HG03469 (cell line): ENCODE measurements around the gene GFI1B.
"Not testable (repeated sequence)": the region's sequence is repeated elsewhere in the genome, so short reads cannot be mapped to it uniquely, and the experiment has no call there.

Experiments
- ATAC-seq: cut with Tn5 transposase; IDR thresholded peaks from one replicate; pipeline ENCODE4 v1.9.1; 2021; ENCODE audit warnings: mild to moderate bottlenecking, moderate library complexity, moderate number of reproducible peaks; ENCODE audit not compliant: unreplicated experiment

The GFI1B gene

GRCh38 chr9:132967908-132968307, 10.6 kb upstream of the GFI1B start:
- not testable (repeated sequence) for ATAC-seq

GRCh38 chr9:132969783-132970182, 8.7 kb upstream of the GFI1B start:
- ATAC-seq, result no peak

DNA sequence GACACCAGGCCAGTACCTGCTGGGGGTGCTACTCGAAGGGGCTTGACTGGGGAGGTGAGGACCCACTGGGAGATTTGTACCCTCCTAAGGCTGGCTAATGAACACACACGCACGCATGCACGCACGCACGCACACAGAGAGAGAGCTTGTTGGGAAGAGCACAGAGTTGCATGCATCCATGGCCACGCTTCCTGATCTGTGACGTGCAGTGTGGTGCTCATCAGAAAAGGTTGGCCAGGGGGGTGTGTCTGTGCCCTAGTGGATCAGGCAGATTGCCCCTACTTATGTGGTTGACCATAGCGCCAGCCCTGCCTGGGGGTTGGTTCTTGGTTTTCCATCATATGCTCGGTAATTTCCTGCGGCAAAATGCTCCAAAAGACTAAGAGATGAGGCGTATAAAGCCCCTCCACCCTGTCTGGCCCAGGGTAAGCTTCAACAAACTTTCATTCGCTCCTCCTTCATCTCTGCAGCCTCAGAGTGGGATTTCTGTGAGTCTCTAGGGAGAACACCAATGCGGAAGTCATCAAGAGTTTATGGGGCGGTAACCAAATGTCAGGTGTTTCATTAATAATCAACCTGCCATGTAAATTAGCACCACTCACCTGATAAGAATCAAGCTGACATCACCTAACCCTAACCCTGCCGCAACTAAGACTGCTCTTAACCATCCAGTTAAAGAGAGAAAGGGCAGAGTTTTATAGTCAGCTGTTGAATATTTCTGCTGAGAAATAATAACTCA, 8.0 kb upstream of the GFI1B start:
- no peak for ATAC-seq

GRCh38 chr9:132973166-132973565, 5.3 kb upstream of the GFI1B start:
- no peak for ATAC-seq

- no peak for ATAC-seq
These were observed 4.8 kb upstream of the GFI1B start for GRCh38 chr9:132973713-132974112.

DNA sequence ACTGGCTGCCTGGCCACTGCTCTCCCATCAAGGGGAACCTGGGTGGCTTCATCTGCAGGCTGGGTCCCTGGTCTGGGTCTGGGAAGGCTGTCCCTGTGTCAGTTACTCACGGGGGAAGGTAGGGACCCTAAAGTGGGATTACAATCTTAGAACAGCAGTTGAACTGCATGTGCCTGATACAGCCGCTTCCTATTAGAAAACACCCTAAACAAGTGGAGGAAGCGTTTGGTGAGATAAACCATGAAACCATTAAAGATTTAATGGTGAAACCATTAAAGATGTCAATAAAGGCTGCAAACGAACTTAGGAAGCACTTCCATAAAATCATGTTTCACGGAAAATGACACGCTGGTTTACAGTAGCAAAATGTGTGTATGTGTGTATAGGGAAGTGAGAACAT, 2.5 kb upstream of the GFI1B start:
- ATAC-seq, result no peak

GRCh38 chr9:132976571-132976970, 1.9 kb upstream of the GFI1B start:
- no peak for ATAC-seq

DNA sequence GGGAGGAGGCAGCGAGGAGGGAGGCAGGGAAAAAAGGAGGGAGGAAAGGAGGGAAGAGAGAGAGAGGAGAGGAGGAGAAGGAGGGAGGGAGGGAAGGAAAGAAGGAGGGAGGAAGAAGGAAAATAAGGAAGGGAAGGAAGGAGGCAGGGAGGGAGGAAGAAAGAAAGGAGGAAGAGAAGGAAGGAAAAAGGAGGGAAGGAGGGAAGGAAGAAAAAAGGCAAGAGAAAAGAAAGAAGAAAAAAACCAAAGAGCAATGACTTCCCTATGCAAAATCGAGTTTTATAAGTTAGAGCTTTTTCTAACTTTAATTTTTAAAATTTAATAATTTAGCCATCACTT, 413 bp upstream of the GFI1B start:
- ATAC-seq, result no peak

- ATAC-seq, result no peak
These were observed 1.7 kb downstream of the GFI1B start for GRCh38 chr9:132980157-132980556.

DNA sequence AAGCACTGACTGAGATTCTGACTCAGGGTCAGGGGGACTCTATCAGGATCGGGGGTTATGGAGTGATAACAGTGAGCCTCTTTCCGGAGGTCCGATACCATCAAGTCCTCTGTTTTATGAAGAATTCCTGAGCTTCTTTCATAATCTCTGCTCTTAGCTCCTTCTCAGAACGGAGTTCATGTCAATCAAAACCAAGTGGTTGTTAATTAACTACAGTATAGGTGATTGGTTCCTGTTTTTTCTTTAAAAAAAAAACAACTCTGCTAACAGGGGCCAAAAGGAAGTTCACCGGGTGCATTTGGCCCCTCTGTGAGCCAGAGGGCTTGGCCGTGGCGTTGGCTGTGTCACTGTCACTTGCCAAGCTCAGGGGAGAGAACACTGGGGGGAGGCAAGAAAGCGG, 4.0 kb downstream of the GFI1B start:
- no peak for ATAC-seq

DNA sequence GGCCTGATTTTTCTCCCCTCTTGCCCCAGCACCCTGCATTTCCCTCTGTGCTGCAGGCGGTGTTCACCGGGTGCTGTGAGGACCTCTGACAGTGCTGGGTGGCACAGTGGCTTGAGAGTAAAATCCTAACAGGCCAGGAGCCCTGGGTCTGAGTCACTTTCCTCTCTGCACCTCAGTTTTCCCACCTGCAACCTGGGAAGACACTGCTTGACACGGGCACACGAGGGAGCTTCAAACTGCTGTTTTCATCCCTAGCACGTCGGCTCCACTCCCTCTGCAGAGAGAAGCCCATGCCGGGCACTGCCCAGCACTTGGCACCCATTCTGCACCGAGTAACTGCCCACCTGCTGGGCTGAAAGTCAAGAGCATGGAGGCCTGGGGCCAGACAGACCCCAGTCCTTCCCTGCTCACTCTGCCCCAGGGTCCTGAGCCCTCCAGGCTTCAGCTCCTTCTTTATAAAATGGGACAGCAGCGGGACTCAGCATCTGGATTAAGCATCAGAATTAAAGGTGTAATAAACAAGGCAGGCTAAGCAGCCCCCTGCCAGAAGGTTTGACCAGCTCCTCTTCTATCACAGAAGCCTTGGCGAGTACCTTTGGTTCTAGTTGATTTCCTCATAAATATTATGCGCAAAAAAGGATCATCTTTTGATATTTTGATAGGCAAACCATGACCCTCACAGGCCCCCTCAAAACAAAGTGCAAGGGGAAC, 5.2 kb downstream of the GFI1B start:
- ATAC-seq, result no peak

DNA sequence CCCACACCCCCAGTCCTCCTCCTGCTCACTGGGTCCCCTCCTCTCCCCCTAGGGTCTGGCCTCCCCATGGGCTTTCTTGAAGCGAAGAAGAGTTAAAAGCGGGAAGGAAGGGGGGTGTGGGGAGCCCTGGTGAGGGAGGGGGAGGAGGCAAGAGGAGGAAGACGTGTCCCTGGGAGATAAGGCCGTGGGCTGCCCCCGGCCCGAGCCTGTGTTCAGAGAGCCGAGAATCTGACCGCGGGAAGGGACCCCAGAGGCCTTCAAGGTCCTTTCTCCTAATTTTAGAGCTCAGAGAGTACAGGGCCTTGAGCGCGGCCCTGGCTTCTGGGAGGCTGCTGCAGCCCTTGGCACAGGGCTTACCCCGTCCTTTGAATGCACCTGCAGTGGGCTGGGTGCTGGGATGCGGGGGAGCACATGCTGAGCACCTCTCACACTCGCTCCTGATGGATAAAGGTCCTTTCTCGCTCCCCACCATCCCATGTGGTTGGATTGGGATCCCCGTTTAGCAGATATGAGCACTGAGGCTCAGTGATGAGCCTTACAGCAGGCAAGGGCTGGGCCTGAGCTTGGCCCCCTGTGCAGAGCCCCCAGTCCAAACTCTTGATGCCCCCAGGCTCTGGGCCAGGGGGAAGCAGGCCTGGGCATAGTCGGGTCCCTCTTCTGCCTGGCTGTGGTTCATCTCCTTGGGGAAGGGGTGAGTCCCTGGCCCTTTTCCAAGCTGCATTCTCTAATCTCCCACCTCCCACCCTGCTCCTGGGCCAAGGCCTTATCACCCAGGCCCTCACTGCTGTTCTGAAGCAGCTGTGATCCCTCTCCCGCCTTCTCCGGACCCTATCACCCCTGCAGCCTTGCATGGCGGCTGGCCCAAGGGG, 5.9 kb downstream of the GFI1B start:
- ATAC-seq, result no peak

DNA sequence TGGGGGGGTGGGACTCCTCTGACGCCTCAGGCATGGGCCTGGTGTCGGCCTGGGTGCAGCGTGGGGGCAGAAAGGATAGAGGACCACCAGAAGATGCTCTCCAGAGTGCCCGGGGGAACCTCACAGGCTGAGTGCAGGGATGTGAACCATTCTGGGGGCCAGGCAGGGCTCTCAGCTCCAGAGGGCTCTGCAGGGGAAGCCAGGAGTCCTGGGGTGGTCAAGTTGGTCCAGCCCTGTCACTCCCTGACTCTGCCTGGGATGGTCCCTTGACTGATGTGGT, 6.5 kb downstream of the GFI1B start:
- no peak for ATAC-seq

DNA sequence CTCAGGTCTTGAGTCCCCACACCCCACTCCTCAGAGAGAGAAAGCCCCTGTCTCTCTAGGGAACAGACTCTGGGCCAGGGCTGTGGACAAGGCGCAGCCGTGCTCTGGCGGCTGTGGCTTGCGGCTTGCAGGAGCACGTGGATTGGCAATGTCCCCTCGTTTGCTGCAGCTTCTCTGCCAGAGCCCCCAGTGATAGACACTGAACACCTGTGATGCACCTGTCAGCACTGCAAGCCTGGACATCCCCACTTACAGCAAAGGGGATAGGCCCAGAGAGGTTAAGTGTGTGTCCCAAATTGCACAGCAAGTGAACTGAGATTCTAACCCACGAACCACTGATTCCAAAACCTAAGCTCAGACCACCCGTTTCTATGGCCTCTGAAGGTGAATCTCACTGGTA, 7.0 kb downstream of the GFI1B start:
- ATAC-seq, result no peak

DNA sequence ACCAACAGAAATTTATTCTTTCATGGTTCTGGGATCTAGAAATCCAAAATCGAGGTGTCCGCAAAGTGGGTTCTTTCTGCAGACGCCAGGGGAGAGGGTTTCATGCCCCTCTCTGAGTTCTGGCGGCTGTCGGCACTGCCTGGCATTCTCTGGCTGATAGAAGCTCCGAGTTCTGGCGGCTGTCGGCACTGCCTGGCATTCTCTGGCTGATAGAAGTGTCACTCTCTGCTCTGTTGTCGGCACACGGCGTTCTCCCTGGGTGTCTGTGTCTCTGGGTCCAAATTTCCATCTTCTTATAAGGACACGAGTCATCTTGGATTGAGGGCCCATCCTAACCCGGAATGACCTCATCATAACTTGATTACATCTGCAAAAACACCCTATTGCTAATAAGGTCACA, 7.6 kb downstream of the GFI1B start:
- no peak for ATAC-seq

DNA sequence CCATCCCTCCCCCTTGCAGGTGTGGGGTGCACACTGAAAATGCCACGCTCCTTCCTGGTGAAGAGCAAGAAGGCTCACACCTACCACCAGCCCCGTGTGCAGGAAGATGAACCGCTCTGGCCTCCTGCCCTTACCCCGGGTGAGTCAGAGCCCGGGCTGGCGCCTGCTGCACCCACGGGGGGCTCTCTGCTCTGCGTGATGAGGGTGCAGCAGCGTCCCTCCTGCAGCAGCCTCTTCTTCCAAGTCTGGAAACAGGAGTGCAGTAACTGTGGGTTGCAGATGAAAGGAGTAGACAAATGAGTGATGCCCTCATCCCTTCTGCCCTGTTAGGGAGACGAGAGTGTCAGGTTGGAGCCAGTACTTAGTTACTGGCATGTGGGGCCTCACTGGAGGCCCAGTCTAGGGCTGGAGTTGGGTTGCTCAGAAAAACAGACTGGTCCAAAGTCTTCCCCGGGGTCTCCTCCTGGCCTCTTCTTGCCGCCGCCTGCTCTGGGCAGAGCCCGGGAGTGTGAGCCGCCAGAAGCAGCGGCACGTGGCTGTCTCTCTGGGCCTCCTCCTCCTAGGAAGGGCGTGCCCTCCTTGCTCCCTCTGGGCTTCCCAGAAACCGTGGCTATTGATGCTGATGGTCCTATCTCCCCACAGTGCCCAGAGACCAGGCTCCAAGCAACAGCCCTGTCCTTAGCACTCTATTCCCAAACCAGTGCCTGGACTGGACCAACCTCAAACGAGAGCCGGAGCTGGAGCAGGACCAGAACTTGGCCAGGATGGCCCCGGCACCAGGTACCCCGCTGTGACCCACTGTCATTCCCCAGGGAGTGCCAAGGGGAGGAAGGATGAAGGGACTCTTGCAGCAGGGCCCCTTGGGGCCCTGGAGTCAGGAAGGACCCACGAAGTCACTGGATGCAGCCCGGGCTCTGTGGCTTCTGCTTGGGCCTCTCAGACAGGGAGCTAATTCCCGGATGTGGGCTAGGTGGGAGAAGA, 8.4 kb downstream of the GFI1B start:
- ATAC-seq, result no peak

- ATAC-seq, result no peak
These were observed 9.9 kb downstream of the GFI1B start for GRCh38 chr9:132988244-132989013.

DNA sequence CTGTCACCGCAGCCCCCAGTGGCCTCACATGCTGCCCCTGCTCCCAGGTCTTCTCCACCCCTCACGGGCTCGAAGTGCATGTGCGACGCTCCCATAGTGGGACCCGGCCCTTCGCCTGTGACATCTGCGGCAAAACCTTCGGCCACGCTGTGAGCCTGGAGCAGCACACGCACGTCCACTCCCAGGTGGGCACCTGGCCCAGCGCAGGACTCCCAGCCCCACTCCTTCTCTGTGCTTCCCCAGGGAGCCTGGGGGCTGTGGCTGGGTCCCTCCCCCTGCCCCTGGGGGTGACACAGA, 10.5 kb downstream of the GFI1B start:
- no peak for ATAC-seq

- no peak for ATAC-seq
These were observed 11.0 kb downstream of the GFI1B start for GRCh38 chr9:132989414-132989996.

DNA sequence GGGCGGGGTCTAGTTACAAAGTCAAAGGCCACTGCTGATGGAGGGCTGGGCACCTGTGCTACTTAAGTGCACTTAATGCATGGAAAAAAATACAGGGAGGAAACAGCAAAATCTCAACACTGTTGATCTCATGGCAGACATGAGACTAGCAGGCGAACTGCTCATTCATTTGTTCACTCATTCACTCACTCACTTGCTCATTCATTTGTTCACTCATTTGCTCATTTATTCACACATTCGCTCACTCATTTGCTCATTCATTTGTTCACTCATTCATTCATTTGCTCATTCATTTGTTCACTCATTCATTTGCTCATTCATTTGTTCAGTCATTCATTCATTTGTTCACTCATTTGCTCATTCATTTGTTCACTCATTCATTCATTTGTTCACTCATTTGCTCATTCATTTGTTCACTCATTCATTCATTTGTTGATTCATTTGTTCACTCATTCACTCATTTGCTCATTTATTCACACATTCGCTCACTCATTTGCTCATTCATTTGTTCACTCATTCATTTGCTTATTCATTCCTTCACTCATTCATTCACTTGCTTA, 11.6 kb downstream of the GFI1B start:
- ATAC-seq, result not testable (repeated sequence)
